GM20431 (cell line): ENCODE results near the gene MGMT.

Experiments
- in situ Hi-C: fragments of 300-500 bp; cut with MseI, MboI; formaldehyde crosslinking; loops from one replicate; pipeline ENCODE4 v1.15.0; 2020; ENCODE audit warnings: low sequenced_read_pairs; ENCODE audit not compliant: unreplicated experiment

Gene MGMT

GRCh38 chr10:129613377-129613980 lies 146.4 kb downstream of the MGMT start:
- in situ Hi-C loops: no loop called here

GRCh38 chr10:129614341-129614740 lies 147.3 kb downstream of the MGMT start:
- in situ Hi-C loops: no loop called here

- in situ Hi-C loops: no loop called here
Measured at GRCh38 chr10:129615381-129615780, 148.3 kb downstream of the MGMT start.

- in situ Hi-C loops: no loop called here
Measured at GRCh38 chr10:129615921-129616525, 149.0 kb downstream of the MGMT start.

GRCh38 chr10:129617768-129618167 lies 150.7 kb downstream of the MGMT start:
- in situ Hi-C loops: no loop called here

GRCh38 chr10:129621062-129621461 lies 154.0 kb downstream of the MGMT start:
- in situ Hi-C loops: no loop called here

- in situ Hi-C loops: no loop called here
Measured at GRCh38 chr10:129621693-129622092, 154.7 kb downstream of the MGMT start.

GRCh38 chr10:129622291-129622690 lies 155.2 kb downstream of the MGMT start:
- in situ Hi-C loops: no loop called here

- in situ Hi-C loops: no loop called here
Measured at GRCh38 chr10:129622736-129623135, 155.7 kb downstream of the MGMT start.

GRCh38 chr10:129624526-129624925 lies 157.5 kb downstream of the MGMT start:
- in situ Hi-C loops: no loop called here

GRCh38 chr10:129626309-129626708 lies 159.3 kb downstream of the MGMT start:
- in situ Hi-C loops: no loop called here

- in situ Hi-C loops: no loop called here
Measured at GRCh38 chr10:129626796-129627435, 159.9 kb downstream of the MGMT start.

- in situ Hi-C loops: no loop called here
Measured at GRCh38 chr10:129627442-129627841, 160.4 kb downstream of the MGMT start.

- in situ Hi-C loops: no loop called here
Measured at GRCh38 chr10:129628823-129629222, 161.8 kb downstream of the MGMT start.

GRCh38 chr10:129629911-129630310 lies 162.9 kb downstream of the MGMT start:
- in situ Hi-C loops: no loop called here

GRCh38 chr10:129631006-129631405 lies 164.0 kb downstream of the MGMT start:
- in situ Hi-C loops: no loop called here

- in situ Hi-C loops: no loop called here
Measured at GRCh38 chr10:129631870-129632623, 165.0 kb downstream of the MGMT start.

GRCh38 chr10:129637010-129637409 lies 170.0 kb downstream of the MGMT start:
- in situ Hi-C loops: no loop called here

- in situ Hi-C loops: no loop called here
Measured at GRCh38 chr10:129637846-129638245, 170.8 kb downstream of the MGMT start.

GRCh38 chr10:129641351-129641750 lies 174.3 kb downstream of the MGMT start:
- in situ Hi-C loops: no loop called here

GRCh38 chr10:129641982-129642381 lies 174.9 kb downstream of the MGMT start:
- in situ Hi-C loops: no loop called here
